HCT116 (cell line): Measurements from ENCODE around the gene RCOR1. TPM values are rescaled to one million over a fixed set of nuclear protein-coding genes. Genes with fewer than 3 reads are reported as not detected.

Source experiments
- ATAC-seq: fragments of 200-7000 bp; cut with Tn5 transposase; 2 replicates; pipeline ENCODE4 v1.9.1; 2020; ENCODE audit warnings: mild to moderate bottlenecking, moderate library complexity
- BruUV-seq: library from RNA; stranded (reverse); fragments of 400-500 nt; replicated peaks from 2 replicates; lab custom pipeline; 2021; lab: Mats Ljungman, UMichigan
- CTCF ChIA-PET: fragments of 300-600 bp; sonication (Branson Sonifier 250); formaldehyde crosslinking; loops from one replicate; lab custom pipeline; 2021; ENCODE audit warnings: antibody characterized with exemption; lab: Charles Lee
- POLR2A ChIA-PET: fragments of 300-600, 350-600 bp; sonication (Branson Sonifier 250); formaldehyde crosslinking; loops from one replicate; lab custom pipeline; 2021; ENCODE audit warnings: antibody characterized with exemption; lab: Charles Lee
- RAD21 ChIA-PET, 2 experiments: fragments of 300-600 bp; sonication (Branson Sonifier 250); formaldehyde crosslinking; loops; one replicate each; lab custom pipeline; 2023; ENCODE audit warnings: low total read pairs in 2 of 2; ENCODE audit not compliant: uncharacterized antibody in 2 of 2, unreplicated experiment in 2 of 2, low non-redundant PET in 1 of 2; lab: Charles Lee
- DNase-seq: peaks from one replicate; pipeline ENCODE4 v3.0.0-alpha.2; 2010; ENCODE audit warnings: low read depth, low spot score
- H2AFZ ChIP-seq: fragments of 200-600 bp; shearing (Covaris generic), sonication (generic); 2 replicates; pipeline ENCODE4 v1.6.1; 2017; ENCODE audit warnings: low read depth, mixed run types, mixed read lengths, antibody characterized with exemption, low read length; ENCODE audit not compliant: poor library complexity, severe bottlenecking
- H3K27ac ChIP-seq: 2 replicates; pipeline ENCODE4 v1.5.1; 2012; ENCODE audit warnings: low read depth, low read length
- H3K27me3 ChIP-seq: fragments of 200-600 bp; sonication (generic); 2 replicates; pipeline ENCODE4 v1.6.1; 2016; ENCODE audit warnings: mixed run types, low read length, mixed read lengths; ENCODE audit not compliant: insufficient read depth
- H3K36me3 ChIP-seq, 2 experiments: fragments of 200-500 bp in 1 of 2; fragments of 200-600 bp in 1 of 2; sonication (Bioruptor generic) in 1 of 2; sonication (generic) in 1 of 2; 2 replicates each; pipeline versions ENCODE4 v1.5.1 to v1.6.1; 2014 to 2016; ENCODE audit warnings: low read length in 2 of 2, inconsistent platforms in 1 of 2, mixed read lengths in 1 of 2, mixed run types in 1 of 2; ENCODE audit not compliant: insufficient read depth in 2 of 2, control insufficient read depth in 1 of 2
- H3K4me1 ChIP-seq, 2 experiments: fragments of 200-600 bp in 1 of 2; sonication (generic) in 1 of 2; 2 replicates each; pipeline versions ENCODE4 v1.5.1 to v1.6.1; 2012 to 2017; ENCODE audit warnings: low read length in 2 of 2, inconsistent platforms in 1 of 2, mild to moderate bottlenecking in 1 of 2, mixed read lengths in 1 of 2, mixed run types in 1 of 2, moderate library complexity in 1 of 2; ENCODE audit not compliant: insufficient read depth in 2 of 2, control insufficient read depth in 1 of 2
- H3K4me2 ChIP-seq: fragments of 200-600 bp; sonication (generic); 2 replicates; pipeline ENCODE4 v1.6.1; 2017; ENCODE audit warnings: mixed run types, low read length, mixed read lengths
- H3K4me3 ChIP-seq, 2 experiments: fragments of 200-600 bp in 1 of 2; sonication (generic) in 1 of 2; replicated peaks in 1 of 2; 2 replicates each; pipeline ENCODE4 v1.5.1; 2011 to 2016; ENCODE audit warnings: low read length in 2 of 2, control low read depth in 1 of 2, low read depth in 1 of 2, mild to moderate bottlenecking in 1 of 2, mixed read lengths in 1 of 2, mixed run types in 1 of 2
- H3K79me2 ChIP-seq: fragments of 200-600 bp; sonication (generic); 2 replicates; pipeline ENCODE4 v1.6.1; 2017; ENCODE audit warnings: mild to moderate bottlenecking, mixed run types, low read length, moderate library complexity, mixed read lengths; ENCODE audit not compliant: insufficient read depth
- H3K9ac ChIP-seq: fragments of 200-600 bp; sonication (generic); 2 replicates; pipeline ENCODE4 v1.6.1; 2016; ENCODE audit warnings: low read length, mixed read lengths
- H3K9me2 ChIP-seq: fragments of 200-600 bp; sonication (generic), shearing (Covaris generic); 2 replicates; pipeline ENCODE4 v1.6.1; 2017; ENCODE audit warnings: mixed run types, mild to moderate bottlenecking, moderate library complexity; ENCODE audit not compliant: insufficient read depth
- H3K9me3 ChIP-seq, 2 experiments: fragments of 200-500 bp in 1 of 2; fragments of 200-600 bp in 1 of 2; sonication (Bioruptor generic) in 1 of 2; sonication (generic) in 1 of 2; 2 replicates each; pipeline ENCODE4 v1.6.1; 2014 to 2017; ENCODE audit warnings: low read length in 2 of 2, mixed read lengths in 2 of 2, inconsistent platforms in 1 of 2, low read depth in 1 of 2, mild to moderate bottlenecking in 1 of 2, mixed run types in 1 of 2, moderate library complexity in 1 of 2; ENCODE audit not compliant: control insufficient read depth in 1 of 2, insufficient read depth in 1 of 2
- H4K20me1 ChIP-seq: fragments of 200-600 bp; sonication (generic), shearing (Covaris generic); 2 replicates; pipeline ENCODE4 v1.6.1; 2017; ENCODE audit warnings: mixed run types, mild to moderate bottlenecking, moderate library complexity; ENCODE audit not compliant: insufficient read depth
- CEBPB ChIP-seq: IDR thresholded peaks from 2 replicates; pipeline ENCODE4 v1.6.1; 2012; ENCODE audit warnings: low read depth
- CTCF ChIP-seq, 3 experiments: fragments of 200-600 bp in 1 of 3; sonication (generic) in 1 of 3; IDR thresholded peaks in 2 of 3; conservative IDR thresholded peaks in 1 of 3; 2 replicates each; pipeline ENCODE4 v1.5.1; 2012 to 2017; ENCODE audit warnings: low read depth in 2 of 3, low read length in 2 of 3, antibody characterized with exemption in 1 of 3, borderline replicate concordance in 1 of 3, control low read depth in 1 of 3, mild to moderate bottlenecking in 1 of 3, mixed read lengths in 1 of 3, mixed run types in 1 of 3, moderate library complexity in 1 of 3; ENCODE audit not compliant: insufficient read depth in 1 of 3
- EZH2 ChIP-seq: fragments of 200-600 bp; sonication (generic); IDR thresholded peaks from 2 replicates; pipeline ENCODE4 v1.6.1; 2017; ENCODE audit warnings: antibody characterized with exemption, mixed run types
- REST ChIP-seq: IDR thresholded peaks from 2 replicates; pipeline ENCODE4 v1.6.1; 2012; ENCODE audit warnings: low read depth
- ZBTB33 ChIP-seq: IDR thresholded peaks from 2 replicates; pipeline ENCODE4 v1.6.1; 2011; ENCODE audit warnings: mild to moderate bottlenecking, low read length, moderate library complexity; ENCODE audit not compliant: insufficient replicate concordance; ENCODE audit errors: extremely low read depth
- intact Hi-C: fragments of 100-400 bp; cut with micrococcal nuclease; formaldehyde crosslinking; loops from 2 replicates; pipeline ENCODE4 v1.10.0; 2022
- total RNA-seq: library from RNA; stranded (reverse); gene quantifications from one replicate; pipeline ENCODE4 v1.2.1, GENCODE V29; 2021; ENCODE audit not compliant: unreplicated experiment

RCOR1 gene
- total RNA-seq, 1 experiment from 2014 or later: 30.7 TPM

- TF ChIP-seq ZBTB33 (no peak), REST (no peak)
Observed at GRCh38 chr14:102750376-102750775, 157.9 kb downstream of the RCOR1 start (continued).

GRCh38 chr14:102751088-102751487, 158.6 kb downstream of the RCOR1 start:
- H2AFZ ChIP-seq: no peak overlapping the region
- no peaks in the 10 kb centered on the region for H3K9me2 ChIP-seq
- no peak overlapping the region for H3K4me2 ChIP-seq
- ATAC-seq (no peak), DNase-seq (no peak)
- H3K27me3 ChIP-seq: no peaks in the 10 kb centered on the region
- no peak overlapping the region for H3K9ac ChIP-seq
- H3K4me1 ChIP-seq: no peaks in the 10 kb centered on the region
- no peaks in the 10 kb centered on the region for H4K20me1 ChIP-seq
- H3K4me3 ChIP-seq: no peak overlapping the region
- intact Hi-C loops: no loop called here
- no TSS peak for BruUV-seq
- ChIA-PET RAD21 (no interaction called here), POLR2A (no interaction called here), CTCF (no interaction called here)
- H3K79me2 ChIP-seq: no peaks in the 10 kb centered on the region
- no peaks in the 10 kb centered on the region for H3K9me3 ChIP-seq
- H3K36me3 ChIP-seq: no peaks in the 10 kb centered on the region
- TF ChIP-seq CEBPB (no peak), CTCF (IDR thresholded peaks at IDR 0.05 in 2 of 3, conservative IDR thresholded peaks at IDR 0.05 in 1 of 3; ENCODE audit: borderline replicate concordance in 1 of 3, insufficient read depth in 1 of 3, low read depth in 2 of 3, low read length in 2 of 3) (no peak), EZH2 (no peak)
- no peak overlapping the region for H3K27ac ChIP-seq
